ENCODE measurements around the gene UGT1A4. TPM values are rescaled to one million over a fixed set of nuclear protein-coding genes. Genes with fewer than 3 reads are reported as not detected.

The UGT1A4 gene
- total RNA-seq, 2 donors from 2014 or later: not detected

DNA sequence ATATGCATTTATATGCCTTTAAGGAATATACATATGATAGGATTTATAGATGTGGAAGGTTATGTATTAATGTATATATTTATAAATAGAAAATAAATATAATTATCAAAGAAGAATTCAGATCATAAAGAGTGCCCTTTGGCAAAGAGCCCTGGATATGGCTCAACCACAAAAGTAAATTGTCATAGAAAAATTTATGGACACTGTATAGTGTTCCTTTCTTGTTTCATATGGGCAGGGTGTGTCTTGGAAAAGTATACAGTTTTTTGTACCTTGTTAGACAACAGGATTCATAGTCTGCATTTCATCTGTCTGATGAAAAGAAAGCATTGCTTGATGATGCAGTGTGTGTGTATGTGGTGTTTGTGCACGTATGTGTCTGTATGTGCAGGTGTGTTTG, 33.9 kb upstream of the UGT1A4 start:
- H3K4me1 ChIP-seq (ENCODE audit: control insufficient read depth in 1 of 2, low read depth in 2 of 2): no peaks in the 10 kb centered on the region
- no peak overlapping the region for H3K27ac ChIP-seq
- no peak for ATAC-seq (ENCODE audit: insufficient number of reproducible peaks, low FRiP score, low read depth)
- TF ChIP-seq, protein P1, sequence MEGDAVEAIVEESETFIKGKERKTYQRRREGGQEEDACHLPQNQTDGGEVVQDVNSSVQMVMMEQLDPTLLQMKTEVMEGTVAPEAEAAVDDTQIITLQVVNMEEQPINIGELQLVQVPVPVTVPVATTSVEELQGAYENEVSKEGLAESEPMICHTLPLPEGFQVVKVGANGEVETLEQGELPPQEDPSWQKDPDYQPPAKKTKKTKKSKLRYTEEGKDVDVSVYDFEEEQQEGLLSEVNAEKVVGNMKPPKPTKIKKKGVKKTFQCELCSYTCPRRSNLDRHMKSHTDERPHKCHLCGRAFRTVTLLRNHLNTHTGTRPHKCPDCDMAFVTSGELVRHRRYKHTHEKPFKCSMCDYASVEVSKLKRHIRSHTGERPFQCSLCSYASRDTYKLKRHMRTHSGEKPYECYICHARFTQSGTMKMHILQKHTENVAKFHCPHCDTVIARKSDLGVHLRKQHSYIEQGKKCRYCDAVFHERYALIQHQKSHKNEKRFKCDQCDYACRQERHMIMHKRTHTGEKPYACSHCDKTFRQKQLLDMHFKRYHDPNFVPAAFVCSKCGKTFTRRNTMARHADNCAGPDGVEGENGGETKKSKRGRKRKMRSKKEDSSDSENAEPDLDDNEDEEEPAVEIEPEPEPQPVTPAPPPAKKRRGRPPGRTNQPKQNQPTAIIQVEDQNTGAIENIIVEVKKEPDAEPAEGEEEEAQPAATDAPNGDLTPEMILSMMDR (IDR thresholded peaks at IDR 0.05): no peak
- no peaks in the 10 kb centered on the region for H3K36me3 ChIP-seq
- no peaks in the 10 kb centered on the region for H3K9me3 ChIP-seq
- H3K27me3 ChIP-seq (replicated peaks; ENCODE audit: insufficient read depth): no peaks in the 10 kb centered on the region
- DNase-seq (ENCODE audit: low spot score): no peak
- no peak overlapping the region for H3K4me3 ChIP-seq

DNA sequence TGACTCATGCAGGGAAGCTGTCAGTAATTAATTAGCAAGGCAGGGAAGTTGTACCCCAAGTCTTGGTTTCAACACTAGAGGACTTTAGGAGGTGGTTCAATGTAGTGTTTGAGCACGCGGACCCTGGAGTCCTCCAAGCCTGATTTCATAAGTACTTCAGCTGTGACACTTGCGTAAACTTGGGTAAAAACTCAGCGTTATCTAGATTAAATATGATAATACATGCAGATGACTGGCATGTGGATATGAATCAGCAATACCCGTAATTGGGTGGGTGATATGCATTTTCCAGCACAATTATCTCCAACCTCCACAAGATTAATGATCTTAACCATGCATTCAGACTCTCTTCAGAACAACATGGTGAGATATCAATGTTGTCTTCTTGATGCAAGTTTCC, 31.6 kb upstream of the UGT1A4 start:
- Histone ChIP-seq H3K27ac (no peak overlapping the region), H3K4me3 (no peak overlapping the region), H3K9me3 (no peaks in the 10 kb centered on the region), H3K27me3 (replicated peaks; ENCODE audit: insufficient read depth) (no peaks in the 10 kb centered on the region), H3K36me3 (no peaks in the 10 kb centered on the region), H3K4me1 (ENCODE audit: control insufficient read depth in 1 of 2, low read depth in 2 of 2) (no peaks in the 10 kb centered on the region)
- no peak for DNase-seq (ENCODE audit: low spot score)
- no peak for ATAC-seq (ENCODE audit: insufficient number of reproducible peaks, low FRiP score, low read depth)
- TF ChIP-seq, protein P1 (IDR thresholded peaks at IDR 0.05): no peak

DNA sequence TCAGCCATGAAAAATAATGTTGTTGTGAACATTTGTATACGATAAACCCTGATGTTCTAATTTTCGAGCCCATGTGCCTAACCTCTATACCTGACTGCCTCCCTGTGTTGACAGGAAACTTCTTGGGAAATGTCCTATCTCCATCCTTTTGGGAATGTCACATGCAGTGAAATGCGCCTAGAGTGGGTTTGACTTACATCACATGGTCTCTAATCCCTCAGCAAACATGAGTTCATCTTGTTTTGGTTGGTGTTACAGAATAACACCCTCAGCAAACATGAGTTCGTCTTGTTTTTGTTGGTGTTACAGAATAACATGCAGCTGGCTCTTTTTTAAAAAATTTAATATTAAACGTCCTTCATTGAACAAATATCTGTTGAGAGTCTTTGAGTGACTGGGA, 30.2 kb upstream of the UGT1A4 start:
- no peak for DNase-seq (ENCODE audit: low spot score)
- H3K27ac ChIP-seq: no peak overlapping the region
- no peaks in the 10 kb centered on the region for H3K27me3 ChIP-seq (replicated peaks; ENCODE audit: insufficient read depth)
- no peak overlapping the region for H3K4me3 ChIP-seq
- TF ChIP-seq, protein P1 (IDR thresholded peaks at IDR 0.05): no peak
- no peaks in the 10 kb centered on the region for H3K4me1 ChIP-seq (ENCODE audit: control insufficient read depth in 1 of 2, low read depth in 2 of 2)
- ATAC-seq (ENCODE audit: insufficient number of reproducible peaks, low FRiP score, low read depth): no peak
- H3K36me3 ChIP-seq: no peaks in the 10 kb centered on the region
- H3K9me3 ChIP-seq: no peaks in the 10 kb centered on the region

DNA sequence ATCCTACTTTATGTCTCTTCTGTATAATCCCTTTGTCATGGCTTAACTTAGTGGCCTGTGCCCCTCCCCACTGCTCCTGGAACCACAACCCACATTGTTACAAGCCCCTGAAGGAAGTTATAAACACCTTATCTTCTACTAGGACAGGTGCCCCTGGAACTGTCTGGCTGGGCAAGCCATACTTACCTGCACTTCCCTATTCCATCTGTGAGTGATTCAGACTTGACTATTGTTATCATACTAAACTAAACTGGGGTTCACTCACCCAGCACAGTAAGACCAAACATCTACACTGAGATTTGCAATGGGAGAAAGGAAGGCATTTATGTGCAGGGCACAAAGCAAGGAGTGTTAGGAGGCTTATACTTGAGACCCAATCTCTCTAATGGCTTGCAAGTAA, 29.5 kb upstream of the UGT1A4 start:
- Histone ChIP-seq H3K36me3 (no peaks in the 10 kb centered on the region), H3K9me3 (no peaks in the 10 kb centered on the region), H3K27me3 (replicated peaks; ENCODE audit: insufficient read depth) (no peaks in the 10 kb centered on the region), H3K27ac (no peak overlapping the region), H3K4me3 (no peak overlapping the region), H3K4me1 (ENCODE audit: control insufficient read depth in 1 of 2, low read depth in 2 of 2) (no peaks in the 10 kb centered on the region)
- DNase-seq (ENCODE audit: low spot score) (no peak), ATAC-seq (ENCODE audit: insufficient number of reproducible peaks, low FRiP score, low read depth) (no peak)
- TF ChIP-seq, protein P1 (IDR thresholded peaks at IDR 0.05): no peak

DNA sequence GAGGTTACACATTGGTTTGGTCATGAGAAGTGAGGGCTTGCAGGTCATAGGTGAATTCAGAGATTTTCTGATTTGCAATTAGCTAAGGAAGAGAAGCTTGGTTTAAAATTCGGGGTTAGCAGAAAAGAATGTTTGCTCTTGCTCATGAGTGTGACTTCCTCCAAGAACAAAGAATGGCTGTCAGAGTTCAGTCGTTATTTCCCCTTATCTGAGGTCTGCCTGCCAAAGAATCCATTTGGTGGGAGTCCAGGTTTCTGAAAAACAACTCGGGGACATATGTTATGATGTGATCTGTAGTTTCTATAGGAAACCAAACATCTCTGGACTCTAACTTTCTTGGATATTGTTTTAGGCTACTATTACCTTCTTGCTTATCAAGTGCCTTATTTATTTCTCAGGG, 29.0 kb upstream of the UGT1A4 start:
- H3K36me3 ChIP-seq: no peaks in the 10 kb centered on the region
- no peaks in the 10 kb centered on the region for H3K4me1 ChIP-seq (ENCODE audit: control insufficient read depth in 1 of 2, low read depth in 2 of 2)
- TF ChIP-seq, protein P1 (IDR thresholded peaks at IDR 0.05): no peak
- ATAC-seq (ENCODE audit: insufficient number of reproducible peaks, low FRiP score, low read depth): no peak
- H3K4me3 ChIP-seq: no peak overlapping the region
- DNase-seq (ENCODE audit: low spot score): no peak
- H3K27me3 ChIP-seq (replicated peaks; ENCODE audit: insufficient read depth): no peaks in the 10 kb centered on the region
- no peak overlapping the region for H3K27ac ChIP-seq
- H3K9me3 ChIP-seq: no peaks in the 10 kb centered on the region

Data from thoracic aorta (tissue), 2 donors.